Measurements from ENCODE around the gene GTF2H1. TPM values are rescaled to one million over a fixed set of nuclear protein-coding genes. Genes with fewer than 3 reads are reported as not detected.

The GTF2H1 gene
- total RNA-seq, 2 experiments from 2014 or later, result 44.4 to 47.9 TPM

DNA sequence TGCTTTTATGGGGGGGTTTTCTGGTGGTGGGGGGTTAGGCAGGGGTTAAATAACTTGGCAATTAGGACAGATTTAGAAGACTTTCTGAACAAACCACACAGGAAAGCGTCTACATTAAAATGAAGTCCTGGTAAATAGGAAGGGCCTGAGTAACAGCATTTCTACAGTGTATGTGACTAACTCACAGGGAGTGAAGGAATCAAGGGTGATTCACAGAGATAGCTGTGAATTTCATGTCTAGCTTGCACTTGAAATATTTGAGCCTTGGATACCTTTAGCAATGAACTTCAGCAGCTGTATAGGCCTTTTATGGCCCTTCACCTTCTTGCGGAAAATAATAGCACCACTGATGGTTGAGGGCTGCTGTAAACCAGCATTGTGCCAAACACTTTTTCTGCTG lies 45.9 kb downstream of the GTF2H1 start:
- POLR2A ChIA-PET, result no interaction called here
- ATAC-seq (ENCODE audit: low read depth) (no peak), DNase-seq (no peak)
- peaks cover 23% of the 10 kb centered on the region for H3K36me3 Mint-ChIP-seq
- H3K27me3 Mint-ChIP-seq, result no peaks in the 10 kb centered on the region
- H3K4me1 Mint-ChIP-seq, result peaks cover 2% of the 10 kb centered on the region
- H3K9me3 Mint-ChIP-seq, result no peaks in the 10 kb centered on the region
- no peak overlapping the region for H3K27ac Mint-ChIP-seq
- H3K4me3 Mint-ChIP-seq, result no peak overlapping the region

DNA sequence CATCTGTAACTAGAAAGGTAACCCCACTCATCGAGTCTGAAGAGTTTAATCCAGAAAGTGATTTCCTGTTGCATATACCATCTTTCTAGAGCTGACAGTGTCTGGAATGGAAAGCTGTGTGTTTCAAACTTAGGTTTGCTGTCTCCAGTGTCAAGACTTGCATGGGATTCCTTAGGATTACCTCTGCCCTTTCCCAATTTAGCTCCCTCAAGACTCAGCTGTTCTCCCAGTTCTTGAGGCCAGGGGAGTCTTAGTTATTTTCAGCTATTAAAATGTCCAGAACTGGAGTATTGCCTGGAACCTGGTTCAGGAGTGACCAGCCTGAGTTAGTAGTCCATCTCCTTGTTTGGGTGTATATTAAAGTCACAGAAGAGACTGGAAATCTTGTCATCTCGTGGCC lies 47.0 kb downstream of the GTF2H1 start:
- H3K9me3 Mint-ChIP-seq, result no peaks in the 10 kb centered on the region
- no peak overlapping the region for H3K27ac Mint-ChIP-seq
- H3K36me3 Mint-ChIP-seq, result peaks cover 18% of the 10 kb centered on the region
- no peak for ATAC-seq (ENCODE audit: low read depth)
- POLR2A ChIA-PET, result interaction anchor here (0.6 to 0.9 kb wide), 2 partner anchors 16 to 47 kb away, joined by 3 read pairs; partner anchors contain the start of genes GTF2H1 and HPS5
- H3K4me1 Mint-ChIP-seq, result peaks cover 2% of the 10 kb centered on the region
- DNase-seq, result no peak
- no peak overlapping the region for H3K4me3 Mint-ChIP-seq
- no peaks in the 10 kb centered on the region for H3K27me3 Mint-ChIP-seq

DNA sequence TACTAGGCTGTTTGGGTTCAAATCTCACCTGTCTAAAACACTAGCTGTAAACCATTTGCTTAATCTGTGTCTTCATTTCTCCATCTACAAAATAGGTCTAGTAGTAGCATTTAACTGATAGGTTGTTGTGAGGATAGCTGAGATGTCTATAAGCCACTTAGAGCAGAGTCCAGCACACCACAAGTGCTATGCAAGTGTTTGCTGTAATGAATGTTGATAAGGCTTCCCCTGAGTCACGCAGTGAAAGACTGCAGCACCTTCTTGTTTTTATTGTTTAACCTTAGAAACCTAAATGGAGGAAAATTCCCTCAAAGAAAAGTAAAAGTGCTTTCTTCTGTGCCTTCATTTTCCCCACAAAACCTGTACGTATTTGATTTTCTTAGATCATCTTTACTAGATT lies 48.9 kb downstream of the GTF2H1 start:
- no peak overlapping the region for H3K27ac Mint-ChIP-seq

DNA sequence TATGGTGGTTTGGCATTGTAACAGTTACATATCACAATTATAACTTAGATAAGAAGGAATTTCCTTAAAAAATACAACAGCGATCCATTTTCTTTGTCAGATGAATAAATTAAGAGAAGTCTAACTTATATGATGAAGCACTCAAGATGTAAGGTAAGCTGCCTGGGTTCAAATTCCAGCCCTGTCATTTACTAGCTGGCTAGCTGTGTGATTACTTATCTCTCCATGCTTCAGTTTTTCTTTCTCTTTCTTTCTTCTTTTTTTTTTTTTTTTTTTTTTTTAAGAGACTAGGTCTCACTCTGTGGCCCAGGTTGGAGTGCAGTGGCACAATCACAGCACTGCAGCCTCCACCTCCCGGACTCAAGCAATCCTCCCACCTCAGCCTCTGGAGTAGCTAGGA lies 49.8 kb downstream of the GTF2H1 start:
- H3K36me3 Mint-ChIP-seq, result peaks cover 8% of the 10 kb centered on the region
- H3K27me3 Mint-ChIP-seq, result no peaks in the 10 kb centered on the region
- H3K27ac Mint-ChIP-seq, result no peak overlapping the region
- no peak overlapping the region for H3K4me3 Mint-ChIP-seq
- no peak for DNase-seq
- ATAC-seq (ENCODE audit: low read depth), result no peak
- H3K4me1 Mint-ChIP-seq, result peaks cover 2% of the 10 kb centered on the region
- H3K9me3 Mint-ChIP-seq, result no peaks in the 10 kb centered on the region
- POLR2A ChIA-PET, result interaction anchor here (0.7 to 1.6 kb wide), 3 partner anchors 24 to 56 kb away, joined by 3 to 4 read pairs (median 3); no protein-coding TSS in a partner anchor

More for the DNA sequence above, 48.9 kb downstream of the GTF2H1 start:
- ATAC-seq (ENCODE audit: low read depth) (no peak), DNase-seq (no peak)
- Mint-ChIP-seq H3K4me3 (no peak overlapping the region), H3K9me3 (no peaks in the 10 kb centered on the region), H3K27me3 (no peaks in the 10 kb centered on the region), H3K4me1 (peaks cover 2% of the 10 kb centered on the region), H3K36me3 (peaks cover 10% of the 10 kb centered on the region)
- POLR2A ChIA-PET, result interaction anchor here (0.6 to 1.6 kb wide), 4 partner anchors 23 to 199 kb away, joined by 3 to 7 read pairs (median 4); partner anchors contain the start of gene LDHA

DNA sequence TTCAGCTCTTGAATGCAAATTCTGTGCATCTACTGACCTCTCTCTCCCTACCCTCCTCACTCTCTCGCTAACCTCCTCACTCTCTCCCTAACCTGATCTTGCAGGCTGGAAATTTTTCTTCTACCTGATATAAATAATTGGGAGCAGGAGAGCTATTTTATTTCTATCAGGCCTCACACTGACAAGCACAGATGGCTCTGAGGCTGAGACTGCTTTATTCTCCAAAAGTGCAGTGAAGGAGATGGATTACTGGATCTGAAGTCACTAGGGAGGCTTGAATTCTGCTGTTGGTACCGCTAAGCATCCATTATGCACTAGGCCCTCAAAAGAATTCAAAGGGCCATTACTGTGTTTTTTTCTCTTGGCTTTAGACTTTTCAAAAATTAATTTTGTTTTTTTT lies 52.6 kb downstream of the GTF2H1 start:
- no peak overlapping the region for H3K27ac Mint-ChIP-seq
- POLR2A ChIA-PET, result interaction anchor here (0.8 kb wide), 1 partner anchor 9 kb away, joined by 3 read pairs; no protein-coding TSS in a partner anchor
- ATAC-seq (ENCODE audit: low read depth), result no peak
- H3K9me3 Mint-ChIP-seq, result no peaks in the 10 kb centered on the region
- H3K27me3 Mint-ChIP-seq, result no peaks in the 10 kb centered on the region
- no peak overlapping the region for H3K4me3 Mint-ChIP-seq
- peaks cover 2% of the 10 kb centered on the region for H3K4me1 Mint-ChIP-seq
- no peak for DNase-seq
- peaks cover 3% of the 10 kb centered on the region for H3K36me3 Mint-ChIP-seq

DNA sequence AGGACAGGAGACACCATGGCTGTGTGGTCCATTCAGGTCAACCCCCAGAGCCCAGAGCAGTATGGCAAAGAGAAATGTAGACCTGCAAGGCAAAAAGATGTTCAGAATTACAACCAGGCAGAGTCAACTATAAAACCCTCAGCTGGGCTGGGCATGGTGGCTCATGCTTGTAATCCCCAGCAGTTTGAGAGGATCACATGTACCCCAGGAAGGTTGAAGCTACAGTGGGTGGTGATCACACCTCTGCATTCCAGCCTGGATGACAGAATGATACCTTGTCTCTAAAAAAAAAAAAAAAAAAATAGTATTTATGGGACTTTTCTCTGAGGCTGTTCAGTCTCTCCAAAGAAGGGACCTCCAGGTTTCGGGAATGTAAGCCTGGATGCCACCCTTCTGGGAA lies 53.6 kb downstream of the GTF2H1 start:
- no peak for ATAC-seq (ENCODE audit: low read depth)
- peaks cover 1% of the 10 kb centered on the region for H3K4me1 Mint-ChIP-seq
- peaks cover 3% of the 10 kb centered on the region for H3K36me3 Mint-ChIP-seq
- DNase-seq, result no peak
- H3K27ac Mint-ChIP-seq, result no peak overlapping the region
- no peak overlapping the region for H3K4me3 Mint-ChIP-seq
- POLR2A ChIA-PET, result no interaction called here
- no peaks in the 10 kb centered on the region for H3K9me3 Mint-ChIP-seq
- no peaks in the 10 kb centered on the region for H3K27me3 Mint-ChIP-seq

DNA sequence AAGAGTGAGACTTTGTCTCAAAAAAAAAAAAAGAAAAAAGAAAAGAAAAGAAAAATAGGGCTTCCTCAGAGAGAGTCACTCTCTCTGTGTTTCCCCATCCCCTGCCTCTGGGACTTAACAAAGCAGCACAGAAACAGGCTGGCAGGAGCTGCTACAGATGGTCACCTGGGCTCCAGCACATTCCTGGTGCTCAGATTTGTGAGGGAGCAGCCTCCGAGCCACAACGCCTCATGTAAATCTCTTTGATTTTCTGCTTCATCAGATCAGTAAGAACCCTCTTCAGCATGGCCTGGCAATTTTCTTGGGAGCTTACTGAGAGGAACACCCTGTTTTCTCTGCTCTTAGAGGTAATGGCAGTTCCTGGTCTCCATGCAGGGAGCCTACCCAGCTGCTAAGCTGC lies 56.8 kb downstream of the GTF2H1 start:
- peaks cover 14% of the 10 kb centered on the region for H3K4me1 Mint-ChIP-seq
- H3K4me3 Mint-ChIP-seq, result no peak overlapping the region
- no peak overlapping the region for H3K27ac Mint-ChIP-seq
- POLR2A ChIA-PET, result interaction anchor here (1.1 to 3.6 kb wide), 2 partner anchors 14 to 16 kb away, joined by 5 to 26 read pairs; partner anchors contain the start of gene LDHA
- no peaks in the 10 kb centered on the region for H3K9me3 Mint-ChIP-seq
- ATAC-seq (ENCODE audit: low read depth) (no peak), DNase-seq (no peak)
- peaks cover 3% of the 10 kb centered on the region for H3K36me3 Mint-ChIP-seq
- no peaks in the 10 kb centered on the region for H3K27me3 Mint-ChIP-seq

DNA sequence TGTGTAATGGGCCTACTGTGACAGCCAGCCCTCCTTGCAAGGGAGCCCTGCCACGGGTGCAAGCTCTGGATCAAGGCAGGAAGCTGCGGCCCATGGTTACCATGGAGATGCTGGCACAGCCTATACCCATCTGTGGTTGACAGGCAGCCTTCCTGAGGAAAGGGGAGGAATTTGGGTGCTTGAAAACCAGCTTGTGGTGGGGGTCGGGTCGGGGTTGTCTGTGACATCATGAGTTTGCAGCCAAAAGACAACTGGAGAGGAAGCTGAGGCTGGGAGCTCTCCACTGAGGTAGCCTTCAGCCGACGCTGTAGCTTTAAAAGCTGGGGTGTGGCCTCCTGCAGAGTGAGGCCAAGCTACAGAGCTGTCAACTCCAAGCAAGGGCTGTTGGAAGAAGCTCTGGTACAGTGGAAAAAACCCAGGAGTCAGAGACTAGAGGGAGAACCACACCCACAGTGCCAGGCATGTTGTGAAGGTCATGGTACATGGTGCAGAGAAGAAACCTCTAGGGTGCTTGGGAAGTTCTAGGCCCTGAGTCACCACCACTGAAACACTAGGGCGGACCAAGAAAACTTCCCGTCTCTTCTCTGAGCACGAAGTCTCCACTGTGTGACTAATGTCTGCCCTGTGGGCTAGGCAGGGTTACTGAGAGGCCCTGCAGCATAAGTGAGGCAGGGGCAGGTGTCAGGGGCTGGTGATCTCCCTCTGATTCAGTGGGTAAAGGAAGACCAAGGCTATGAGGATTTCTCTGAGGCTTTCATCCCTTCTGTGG lies 61.2 kb downstream of the GTF2H1 start:
- POLR2A ChIA-PET, result interaction anchor here (0.6 to 3.9 kb wide), 10 partner anchors 10 to 251 kb away, joined by 3 to 221 read pairs (median 3); partner anchors contain the start of genes GTF2H1, HPS5, LDHA and SPTY2D1
- ATAC-seq (ENCODE audit: low read depth) (peak; percentile 77), DNase-seq (peak; percentile 72)
- no peaks in the 10 kb centered on the region for H3K27me3 Mint-ChIP-seq
- peak overlapping the region; percentile 97 for H3K27ac Mint-ChIP-seq
- peaks cover 35% of the 10 kb centered on the region for H3K4me1 Mint-ChIP-seq
- H3K36me3 Mint-ChIP-seq, result no peaks in the 10 kb centered on the region
- H3K9me3 Mint-ChIP-seq, result no peaks in the 10 kb centered on the region
- peak overlapping the region; percentile 73 for H3K4me3 Mint-ChIP-seq

DNA sequence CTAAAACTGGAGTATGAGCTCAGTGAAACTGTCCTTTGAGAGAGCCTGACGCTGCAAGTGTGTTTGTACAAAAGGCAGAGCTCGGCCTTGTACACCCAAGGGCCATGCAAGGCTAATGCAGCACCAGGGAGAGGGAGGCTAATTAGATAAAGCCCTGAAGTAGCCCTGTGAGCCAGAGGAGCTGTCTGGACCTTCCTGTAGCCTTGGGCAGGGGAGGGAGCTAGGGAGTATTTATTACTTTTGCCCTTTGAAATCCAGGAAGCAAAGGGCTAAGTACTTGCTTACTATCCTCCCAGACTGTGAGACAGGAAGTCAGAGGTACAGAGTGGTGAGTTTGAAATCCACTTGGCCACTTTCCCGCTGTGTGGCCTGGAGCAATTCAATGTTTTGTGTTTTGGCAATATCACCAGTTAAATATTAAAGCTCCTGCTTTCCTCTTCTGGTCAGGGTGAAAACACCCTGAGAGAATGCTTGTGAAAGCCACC lies 61.8 kb downstream of the GTF2H1 start:
- Mint-ChIP-seq H3K27me3 (no peaks in the 10 kb centered on the region), H3K27ac (peak overlapping the region; percentile 97), H3K4me3 (peak overlapping the region; percentile 73), H3K4me1 (peaks cover 35% of the 10 kb centered on the region), H3K36me3 (no peaks in the 10 kb centered on the region), H3K9me3 (no peaks in the 10 kb centered on the region)
- POLR2A ChIA-PET, result interaction anchor here (1.0 to 3.9 kb wide), 5 partner anchors 10 to 250 kb away, joined by 3 to 221 read pairs (median 5); partner anchors contain the start of genes GTF2H1, HPS5, LDHA and SPTY2D1
- ATAC-seq (ENCODE audit: low read depth) (peak; percentile 41), DNase-seq (peak; percentile 47)

DNA sequence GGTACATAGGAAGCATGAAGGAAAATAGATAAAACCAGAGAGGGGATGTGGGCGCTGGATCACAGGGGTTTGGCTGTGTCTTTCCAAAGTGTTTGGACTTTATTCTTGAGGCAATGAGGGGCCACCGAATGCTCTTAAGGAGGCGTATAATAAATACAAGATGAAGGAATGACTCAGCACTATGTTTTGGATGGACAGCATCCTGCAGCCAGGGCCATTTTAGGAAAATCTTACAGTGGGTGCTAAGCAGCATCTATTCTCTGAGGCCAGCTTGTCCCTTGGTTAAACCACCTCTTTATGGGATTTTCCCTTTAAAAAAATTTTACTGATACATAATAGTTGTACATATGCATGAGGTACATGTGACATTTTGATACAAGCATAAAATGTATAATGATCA lies 67.7 kb downstream of the GTF2H1 start:
- H3K4me3 Mint-ChIP-seq, result no peak overlapping the region
- peak overlapping the region; percentile 63 for H3K27ac Mint-ChIP-seq
- no peaks in the 10 kb centered on the region for H3K27me3 Mint-ChIP-seq
- DNase-seq, result no peak
- H3K4me1 Mint-ChIP-seq, result peaks cover 35% of the 10 kb centered on the region
- POLR2A ChIA-PET, result no interaction called here
- no peak for ATAC-seq (ENCODE audit: low read depth)
- H3K9me3 Mint-ChIP-seq, result no peaks in the 10 kb centered on the region
- H3K36me3 Mint-ChIP-seq, result peaks cover 4% of the 10 kb centered on the region

DNA sequence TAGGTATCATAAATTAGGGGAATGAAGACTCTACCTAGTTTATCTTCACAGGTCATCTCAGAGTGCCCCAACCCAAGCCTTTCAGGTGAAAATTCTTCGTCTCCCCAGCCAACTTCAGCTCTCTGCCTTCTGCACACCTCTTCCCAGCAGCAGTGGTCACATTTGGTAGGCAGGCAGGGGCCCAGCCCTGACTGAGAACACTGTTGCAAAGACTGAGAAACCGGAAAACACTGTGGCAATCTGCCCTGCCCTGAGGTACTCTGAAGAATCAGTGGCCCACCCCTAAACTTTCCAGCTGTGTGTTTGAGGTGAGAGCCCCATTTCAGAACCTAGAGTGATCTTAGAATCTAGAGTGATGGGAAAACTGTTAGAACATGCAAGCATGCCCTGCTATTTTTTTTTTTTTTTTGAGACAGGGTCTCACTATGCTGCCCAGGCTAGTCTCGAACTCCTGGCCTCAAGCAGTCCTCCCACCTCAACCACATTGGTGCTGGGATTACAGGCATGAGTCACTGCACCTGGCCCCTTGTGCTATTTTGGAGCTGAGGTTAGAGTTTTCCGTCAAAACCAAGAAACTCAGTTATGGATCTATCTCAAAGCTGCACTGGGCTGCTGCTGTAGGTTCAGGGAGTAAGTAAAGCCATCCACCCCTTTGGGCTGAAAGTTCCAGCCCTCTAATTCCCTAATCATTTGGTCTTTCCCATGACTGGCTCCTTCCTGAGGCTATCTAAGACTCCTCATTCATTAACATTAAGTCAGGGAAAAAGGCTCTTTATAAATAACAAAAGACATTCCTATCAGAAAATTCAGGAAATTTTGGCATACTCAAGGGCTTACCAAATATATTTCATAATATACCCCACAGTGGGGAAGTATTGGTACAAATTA lies 70.3 kb downstream of the GTF2H1 start:
- POLR2A ChIA-PET, result interaction anchor here (1.7 to 5.7 kb wide), 3 partner anchors 9 to 134 kb away, joined by 5 to 221 read pairs (median 27); partner anchors contain the start of genes GTF2H1, HPS5 and TSG101
- H3K27ac Mint-ChIP-seq, result peak overlapping the region; percentile 60
- ATAC-seq (ENCODE audit: low read depth) (no peak), DNase-seq (no peak)
- peak overlapping the region; percentile 52 for H3K4me3 Mint-ChIP-seq
- no peaks in the 10 kb centered on the region for H3K9me3 Mint-ChIP-seq
- no peaks in the 10 kb centered on the region for H3K27me3 Mint-ChIP-seq
- peaks cover 24% of the 10 kb centered on the region for H3K4me1 Mint-ChIP-seq
- peaks cover 22% of the 10 kb centered on the region for H3K36me3 Mint-ChIP-seq

DNA sequence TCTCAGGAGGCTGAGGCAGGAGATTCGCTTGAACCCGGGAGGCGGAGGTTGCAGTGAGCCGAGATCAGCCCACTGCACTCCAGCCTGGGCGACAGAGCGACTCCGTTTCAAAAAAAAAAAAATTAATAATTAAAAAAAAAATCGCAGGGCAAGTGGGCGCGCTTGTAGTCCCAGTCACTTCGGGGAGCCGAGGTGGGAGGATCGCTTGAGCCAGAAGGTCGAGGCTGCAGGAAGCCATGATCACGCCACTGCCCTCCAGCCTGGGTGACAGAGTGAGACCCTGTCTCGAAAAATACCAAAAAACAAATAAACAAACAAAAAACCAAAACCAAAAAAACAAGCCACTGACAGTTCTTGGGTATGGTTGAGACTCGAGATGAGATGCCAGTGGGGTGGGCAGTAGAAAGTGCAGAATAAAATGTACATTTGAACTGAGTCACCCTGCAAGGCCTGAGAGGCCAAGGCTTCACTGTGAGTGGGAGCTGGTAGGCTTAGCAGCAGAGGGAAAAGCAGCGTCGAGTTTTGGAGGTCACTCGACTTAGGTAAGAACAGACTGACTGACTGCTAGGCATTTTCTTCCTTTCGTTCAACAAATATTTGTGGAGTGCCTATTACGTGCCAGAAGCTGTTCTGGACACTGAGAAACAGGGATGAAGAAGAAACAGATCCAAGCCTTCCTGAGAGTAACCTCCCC lies 71.4 kb downstream of the GTF2H1 start:
- peaks cover 28% of the 10 kb centered on the region for H3K4me1 Mint-ChIP-seq
- peaks cover 29% of the 10 kb centered on the region for H3K36me3 Mint-ChIP-seq
- H3K9me3 Mint-ChIP-seq, result no peaks in the 10 kb centered on the region
- ATAC-seq (ENCODE audit: low read depth), result no peak
- peak overlapping the region; percentile 97 for H3K4me3 Mint-ChIP-seq
- POLR2A ChIA-PET, result interaction anchor here (0.6 to 5.7 kb wide), 22 partner anchors 7 to 381 kb away, joined by 3 to 221 read pairs (median 4); partner anchors contain the start of genes GTF2H1, HPS5, SERGEF and SPTY2D1
- DNase-seq, result no peak
- H3K27me3 Mint-ChIP-seq, result no peaks in the 10 kb centered on the region
- peak overlapping the region; percentile 96 for H3K27ac Mint-ChIP-seq

Measured in activated naive CD8-positive, alpha-beta T cell treated with anti-CD3 and anti-CD28 coated beads, Interleukin-2, amount 10 ng/mL, durations not matched to agents 7 days and 5 days (primary cell).